Suprapubic skin (tissue), 4 donors: ENCODE data around the gene WHRN. TPM values are rescaled to one million over a fixed set of nuclear protein-coding genes. Genes with fewer than 3 reads are reported as not detected.
A peak's percentile ranks its signal among the peaks of the same experiment; 100 is the strongest.

ENCODE experiments used
- DNase-seq, 2 donors: peaks; one replicate each; pipeline ENCODE4 v3.0.0-alpha.2; 2019; ENCODE audit warnings: low spot score in 2 of 2
- H3K27ac ChIP-seq: fragments of 200-600 bp; sonication (generic); one replicate; pipeline ENCODE4 v1.5.1; 2019
- H3K27me3 ChIP-seq: fragments of 200-600 bp; sonication (generic); one replicate; pipeline ENCODE4 v1.5.1; 2019
- H3K36me3 ChIP-seq: fragments of 200-600 bp; sonication (generic); one replicate; pipeline ENCODE4 v1.5.1; 2019
- H3K4me1 ChIP-seq: fragments of 200-600 bp; sonication (generic); one replicate; pipeline ENCODE4 v1.5.1; 2019
- H3K4me3 ChIP-seq: fragments of 200-600 bp; sonication (generic); one replicate; pipeline ENCODE4 v1.5.1; 2019; ENCODE audit warnings: mild to moderate bottlenecking
- H3K9me3 ChIP-seq: fragments of 200-600 bp; sonication (generic); one replicate; pipeline ENCODE4 v1.5.1; 2019
- CTCF ChIP-seq, 2 donors: fragments of 200-600 bp in 1 of 2; fragments of 450-650 bp in 1 of 2; sonication (generic) in 1 of 2; IDR thresholded peaks; one replicate each; pipeline ENCODE4 v1.5.1; 2016 to 2019; ENCODE audit warnings: antibody characterized with exemption in 2 of 2, mild to moderate bottlenecking in 1 of 2, moderate library complexity in 1 of 2
- EP300 ChIP-seq: sonication (generic); formaldehyde crosslinking; IDR thresholded peaks from one replicate; pipeline ENCODE4 v1.6.1; 2017; ENCODE audit warnings: antibody characterized with exemption
- POLR2A ChIP-seq, 2 donors: fragments of 450-650 bp; IDR thresholded peaks; one replicate each; pipeline ENCODE4 v1.6.1; 2017; ENCODE audit warnings: antibody characterized with exemption in 2 of 2, mild to moderate bottlenecking in 2 of 2, moderate library complexity in 2 of 2
- POLR2AphosphoS5 ChIP-seq, 3 donors: sonication (generic); formaldehyde crosslinking; IDR thresholded peaks; one replicate each; pipeline ENCODE4 v1.6.1; 2017; ENCODE audit warnings: antibody characterized with exemption in 3 of 3
- WGBS: methylation state at CpG from one replicate; pipeline ENCODE4 v1.1.5; 2018; 5-methylcytosine and 5-hydroxymethylcytosine counted together
- total RNA-seq, 4 donors: library from RNA; depleted of rRNA; stranded (reverse); fragments of >200 nt; gene quantifications; one replicate each; pipeline ENCODE4 v1.1.0, GENCODE V29; 2016

The WHRN gene
- total RNA-seq, 4 donors from 2014 or later = 7.7 to 25.9 (median 14.8) TPM

DNA sequence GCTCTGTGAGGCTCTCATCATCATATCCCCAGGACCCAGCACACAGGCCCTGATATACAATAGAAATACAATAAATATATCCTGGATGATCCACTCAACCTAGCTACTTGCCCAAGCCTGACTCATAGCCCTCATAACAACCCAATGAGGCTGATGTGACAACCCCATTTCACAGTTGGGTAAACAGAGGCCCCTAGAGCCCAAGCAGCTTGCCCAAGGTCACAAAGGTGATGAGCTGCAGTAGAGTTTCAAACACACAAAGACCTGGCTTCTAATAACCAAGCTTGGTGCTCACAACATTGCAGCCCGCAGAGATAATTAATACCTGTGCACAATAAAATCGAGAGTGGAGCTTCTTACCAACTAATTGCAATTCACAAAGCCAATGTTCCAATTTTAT is 114.3 kb downstream of the WHRN start:
- Histone ChIP-seq H3K9me3 (no peaks in the 10 kb centered on the region), H3K4me3 (no peak overlapping the region), H3K27ac (no peak overlapping the region), H3K36me3 (no peaks in the 10 kb centered on the region), H3K27me3 (no peaks in the 10 kb centered on the region), H3K4me1 (peaks cover 80% of the 10 kb centered on the region)
- TF ChIP-seq POLR2AphosphoS5 (IDR thresholded peaks at IDR 0.05) (no peak), POLR2A (IDR thresholded peaks at IDR 0.05) (no peak), EP300 (no peak), CTCF (IDR thresholded peaks at IDR 0.05) (no peak)
- 88% methylated on average over 2 of the region's 2 CpGs for WGBS
- no peak for DNase-seq

- Histone ChIP-seq H3K9me3 (no peaks in the 10 kb centered on the region), H3K36me3 (no peaks in the 10 kb centered on the region), H3K4me1 (peaks cover 81% of the 10 kb centered on the region), H3K4me3 (no peak overlapping the region), H3K27ac (no peak overlapping the region), H3K27me3 (no peaks in the 10 kb centered on the region)
- TF ChIP-seq CTCF (IDR thresholded peaks at IDR 0.05) = no peak
- no peak for TF ChIP-seq POLR2AphosphoS5 (IDR thresholded peaks at IDR 0.05)
- TF ChIP-seq EP300 = no peak
- TF ChIP-seq POLR2A (IDR thresholded peaks at IDR 0.05) = no peak
- 82% methylated on average over 7 of the region's 7 CpGs for WGBS
- no peak for DNase-seq
Measured at GRCh38 chr9:114389612-114390368, 115.5 kb downstream of the WHRN start.

DNA sequence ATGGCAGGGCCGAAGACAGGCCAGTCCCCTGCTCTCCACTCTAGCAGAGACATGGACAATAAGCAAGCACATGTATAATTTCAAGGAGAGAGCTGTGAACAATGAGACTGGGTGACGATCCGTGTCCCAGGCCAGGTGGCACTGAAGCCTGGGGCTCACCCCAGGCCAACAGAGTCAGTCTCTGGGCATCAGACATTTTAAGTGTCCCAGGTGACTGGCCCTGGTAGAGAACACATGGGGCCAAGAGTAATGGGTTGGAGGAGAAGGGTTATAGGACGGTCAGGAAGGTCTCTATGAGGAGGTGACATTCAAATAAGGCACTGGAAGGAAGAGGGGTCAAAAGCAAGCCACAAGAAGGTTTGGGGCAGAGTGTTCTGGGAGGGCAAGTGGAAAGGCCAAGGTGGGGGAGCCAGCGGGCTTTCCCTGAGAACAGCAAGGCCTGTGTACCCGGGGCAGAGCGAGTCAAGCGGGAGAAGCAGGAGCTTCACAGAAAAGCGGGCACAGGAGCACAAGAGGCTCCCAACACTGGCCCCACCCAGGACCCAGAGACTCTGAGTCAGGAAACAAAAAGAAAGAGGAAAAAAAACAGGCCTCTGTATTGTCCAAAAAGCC is 116.4 kb downstream of the WHRN start:
- no peaks in the 10 kb centered on the region for H3K27me3 ChIP-seq
- WGBS = 81% methylated on average over 8 of the region's 9 CpGs
- H3K4me1 ChIP-seq = peaks cover 84% of the 10 kb centered on the region
- no peak for DNase-seq
- H3K36me3 ChIP-seq = no peaks in the 10 kb centered on the region
- TF ChIP-seq POLR2A (IDR thresholded peaks at IDR 0.05) = no peak
- TF ChIP-seq POLR2AphosphoS5 (IDR thresholded peaks at IDR 0.05) = no peak
- TF ChIP-seq EP300 = no peak
- no peak for TF ChIP-seq CTCF (IDR thresholded peaks at IDR 0.05)
- H3K27ac ChIP-seq = peak overlapping the region; percentile 84
- peak overlapping the region; percentile 56 for H3K4me3 ChIP-seq
- H3K9me3 ChIP-seq = no peaks in the 10 kb centered on the region

GRCh38 chr9:114388357-114388682 is 117.0 kb downstream of the WHRN start:
- Histone ChIP-seq H3K4me1 (peaks cover 86% of the 10 kb centered on the region), H3K36me3 (no peaks in the 10 kb centered on the region), H3K4me3 (peak overlapping the region; percentile 56), H3K9me3 (no peaks in the 10 kb centered on the region), H3K27me3 (no peaks in the 10 kb centered on the region), H3K27ac (peak overlapping the region; percentile 84)
- TF ChIP-seq POLR2A (IDR thresholded peaks at IDR 0.05) (no peak), EP300 (no peak), POLR2AphosphoS5 (IDR thresholded peaks at IDR 0.05) (no peak), CTCF (IDR thresholded peaks at IDR 0.05) (no peak)
- DNase-seq = no peak
- 58% methylated on average over 9 of the region's 9 CpGs for WGBS

- 36% methylated on average over 23 of the region's 25 CpGs for WGBS
- Histone ChIP-seq H3K4me1 (peaks cover 86% of the 10 kb centered on the region), H3K27ac (peak within 1 kb of the TSS; percentile 84)
Measured at GRCh38 chr9:114387680-114388356, 117.5 kb downstream of the WHRN start, which contains the start of gene AKNA. Gene AKNA (minus strand): TSS chr9:114387982. CDS start chr9:114381333, 6,649 bp downstream.

More at GRCh38 chr9:114387680-114388356, 117.5 kb downstream of the WHRN start, which contains the start of gene AKNA:
- no peak for TF ChIP-seq CTCF (IDR thresholded peaks at IDR 0.05)
- TF ChIP-seq POLR2A (IDR thresholded peaks at IDR 0.05) = peak; percentile 38 to 62
- TF ChIP-seq POLR2AphosphoS5 (IDR thresholded peaks at IDR 0.05) = peak in 1 of 3 donors; percentile 17
- TF ChIP-seq EP300 = no peak
- no peaks in the 10 kb centered on the region for H3K36me3 ChIP-seq
- peak; percentile 88 to 92 for DNase-seq
- peak within 1 kb of the TSS; percentile 56 for H3K4me3 ChIP-seq
- no peaks in the 10 kb centered on the region for H3K27me3 ChIP-seq
- H3K9me3 ChIP-seq = no peaks in the 10 kb centered on the region
